GM23338 (cell line): ENCODE results near the gene FLYWCH1. TPM values are rescaled to one million over a fixed set of nuclear protein-coding genes. Genes with fewer than 3 reads are reported as not detected.

Experiments
- ATAC-seq: fragments of 200-7000 bp; cut with Tn5 transposase; 3 replicates; pipeline ENCODE4 v1.9.1; 2020
- DNase-seq: peaks from one replicate; pipeline ENCODE4 v3.0.0-alpha.2; 2015; ENCODE audit warnings: low spot score
- H2AFZ ChIP-seq: fragments of 200-600 bp; sonication (generic); 2 replicates; pipeline ENCODE4 v1.8.0; 2016; ENCODE audit warnings: antibody characterized with exemption, mild to moderate bottlenecking, moderate library complexity
- H3F3A ChIP-seq: fragments of 200-600 bp; sonication (generic); replicated peaks from 2 replicates; pipeline ENCODE4 v1.8.0; 2017; ENCODE audit warnings: antibody characterized with exemption, mixed run types, low read depth
- H3K27ac ChIP-seq: fragments of 200-600 bp; sonication (generic); 2 replicates; pipeline ENCODE4 v1.6.1; 2016; ENCODE audit warnings: low read depth
- H3K27me3 ChIP-seq: fragments of 200-600 bp; sonication (generic); 2 replicates; pipeline ENCODE4 v1.8.0; 2016; ENCODE audit warnings: mild to moderate bottlenecking, mixed run types, moderate library complexity; ENCODE audit not compliant: insufficient read depth
- H3K36me3 ChIP-seq: fragments of 200-600 bp; sonication (generic); 2 replicates; pipeline ENCODE4 v1.8.0; 2016; ENCODE audit warnings: mild to moderate bottlenecking; ENCODE audit not compliant: insufficient read depth
- H3K4me1 ChIP-seq: fragments of 200-600 bp; sonication (generic); 2 replicates; pipeline ENCODE4 v1.8.0; 2016; ENCODE audit warnings: mild to moderate bottlenecking, moderate library complexity; ENCODE audit not compliant: insufficient read depth
- H3K4me2 ChIP-seq: fragments of 200-600 bp; sonication (generic); 2 replicates; pipeline ENCODE4 v1.7.1; 2017; ENCODE audit warnings: mixed run types
- H3K4me3 ChIP-seq: fragments of 200-600 bp; sonication (generic); 2 replicates; pipeline ENCODE4 v1.6.1; 2016; ENCODE audit warnings: mixed run types
- H3K79me2 ChIP-seq: fragments of 200-600 bp; sonication (generic); replicated peaks from 2 replicates; pipeline ENCODE4 v1.8.0; 2017; ENCODE audit warnings: mild to moderate bottlenecking; ENCODE audit not compliant: insufficient read depth
- H3K9me2 ChIP-seq: fragments of 200-600 bp; sonication (generic); 2 replicates; pipeline ENCODE4 v1.8.0; 2017; ENCODE audit not compliant: insufficient read depth
- H4K20me1 ChIP-seq: fragments of 200-600 bp; sonication (generic); replicated peaks from 2 replicates; pipeline ENCODE4 v1.8.0; 2017; ENCODE audit warnings: mild to moderate bottlenecking; ENCODE audit not compliant: insufficient read depth
- H3K27ac Mint-ChIP-seq: 2 replicates; pipeline ENCODE4 v1.8.0; 2020; ENCODE audit warnings: inconsistent platforms, mild to moderate bottlenecking, moderate library complexity, mixed read lengths
- H3K27me3 Mint-ChIP-seq: 3 replicates; pipeline ENCODE4 v1.8.0; 2022; ENCODE audit warnings: low read depth, mild to moderate bottlenecking, moderate library complexity, mixed read lengths, inconsistent platforms; ENCODE audit not compliant: insufficient read depth, poor library complexity
- H3K36me3 Mint-ChIP-seq: 3 replicates; pipeline ENCODE4 v1.8.0; 2021; ENCODE audit warnings: low read depth, mild to moderate bottlenecking, inconsistent platforms, moderate library complexity, mixed read lengths
- H3K4me1 Mint-ChIP-seq: 3 replicates; pipeline ENCODE4 v1.8.0; 2020; ENCODE audit warnings: mild to moderate bottlenecking, inconsistent platforms, mixed read lengths
- H3K4me3 Mint-ChIP-seq: 3 replicates; pipeline ENCODE4 v1.8.0; 2021; ENCODE audit warnings: moderate library complexity, mild to moderate bottlenecking, inconsistent platforms, mixed read lengths
- H3K9me3 Mint-ChIP-seq: 3 replicates; pipeline ENCODE4 v1.8.0; 2020; ENCODE audit warnings: moderate library complexity, mild to moderate bottlenecking, inconsistent platforms, mixed read lengths
- CREB1 ChIP-seq: fragments of 250-450 bp; sonication (Bioruptor Pico); IDR thresholded peaks from 2 replicates; pipeline ENCODE4 v1.5.0; 2020; ENCODE audit warnings: low read depth, mild to moderate bottlenecking, moderate library complexity
- CTCF ChIP-seq, 2 experiments: fragments of 200-600 bp in 1 of 2; sonication (generic) in 1 of 2; conservative IDR thresholded peaks; 2 replicates each; pipeline versions ENCODE4 v1.5.1 to v1.6.1; 2016 to 2017; ENCODE audit warnings: antibody characterized with exemption in 2 of 2, low read depth in 2 of 2, mild to moderate bottlenecking in 2 of 2, moderate library complexity in 1 of 2
- ETS1 ChIP-seq: IDR thresholded peaks from 2 replicates; pipeline ENCODE4 v1.6.1; 2016; ENCODE audit warnings: antibody characterized with exemption
- EZH2 ChIP-seq: fragments of 200-600 bp; sonication (generic); IDR thresholded peaks from one replicate; pipeline ENCODE4 v1.8.0; 2017; ENCODE audit warnings: antibody characterized with exemption, mild to moderate bottlenecking, low read depth; ENCODE audit not compliant: unreplicated experiment
- EZH2phosphoT487 ChIP-seq: fragments of 200-600 bp; sonication (generic); IDR thresholded peaks from one replicate; pipeline ENCODE4 v1.8.1; 2018; ENCODE audit warnings: antibody characterized with exemption; ENCODE audit not compliant: unreplicated experiment
- JUNB ChIP-seq: IDR thresholded peaks from one replicate; pipeline ENCODE4 v1.6.1; 2016; ENCODE audit warnings: antibody characterized with exemption; ENCODE audit not compliant: unreplicated experiment
- NANOG ChIP-seq: IDR thresholded peaks from 2 replicates; pipeline ENCODE4 v1.6.1; 2016; ENCODE audit warnings: antibody characterized with exemption, borderline replicate concordance
- POLR2AphosphoS5 ChIP-seq: IDR thresholded peaks from 2 replicates; pipeline ENCODE4 v1.6.1; 2016; ENCODE audit warnings: antibody characterized with exemption, low read depth
- REST ChIP-seq: IDR thresholded peaks from one replicate; pipeline ENCODE4 v1.6.1; 2018; ENCODE audit warnings: antibody characterized with exemption; ENCODE audit not compliant: unreplicated experiment
- STAT1 ChIP-seq: IDR thresholded peaks from one replicate; pipeline ENCODE4 v1.6.1; 2016; ENCODE audit warnings: antibody characterized with exemption; ENCODE audit not compliant: unreplicated experiment
- ZNF114 ChIP-seq: fragments of 250-450 bp; sonication (Bioruptor Pico); IDR thresholded peaks from 2 replicates; pipeline ENCODE4 v1.5.0; 2020; ENCODE audit warnings: mild to moderate bottlenecking, moderate library complexity
- ZNF331 ChIP-seq: fragments of 250-450 bp; sonication (Bioruptor Pico); IDR thresholded peaks from 2 replicates; pipeline ENCODE4 v1.5.0; 2020; ENCODE audit warnings: low read depth, mild to moderate bottlenecking, moderate library complexity
- ZNF462 ChIP-seq: fragments of 250-450 bp; sonication (Bioruptor Pico); IDR thresholded peaks from 2 replicates; pipeline ENCODE4 v1.5.0; 2020; ENCODE audit warnings: mild to moderate bottlenecking, moderate library complexity
- polyA plus RNA-seq: library from polyadenylated mRNA; unstranded; fragments of >200 nt; fragmentation: Nextera tagmentation; extraction: Ambion mirVana; gene quantifications from 2 replicates; pipeline ENCODE4 v1.2.1, GENCODE V29; 2016
- total RNA-seq: library from RNA; depleted of rRNA; stranded (reverse); fragments of >200 nt; shearing (Covaris generic); gene quantifications from 2 replicates; pipeline ENCODE4 v1.2.3, GENCODE V29; 2014

FLYWCH1 gene
- total and polyA plus RNA-seq, 2 experiments from 2014 or later: 6.0 to 29.3 TPM

GRCh38 chr16:2981899-2982250 lies 70.1 kb downstream of the FLYWCH1 start:
- Histone ChIP-seq H3K4me3 (peak overlapping the region; percentile 86; the same call in 1 of the 2 replicates), H3K79me2 (peaks cover 14% of the 10 kb centered on the region), H3K27me3 (no peaks in the 10 kb centered on the region), H3K4me2 (peak overlapping the region; percentile 92), H3K9me2 (no peaks in the 10 kb centered on the region), H3K36me3 (0 out of 2 replicates have a peak, but pooled peaks cover 3% of the 10 kb centered on the region), H3K4me1 (peaks cover 22% of the 10 kb centered on the region), H2AFZ (no peak overlapping the region), H3K27ac (peak overlapping the region; percentile 96), H3F3A (peaks cover 19% of the 10 kb centered on the region), H4K20me1 (peaks cover 8% of the 10 kb centered on the region; the same call in 1 of the 2 replicates)
- Mint-ChIP-seq H3K27me3 (peaks cover 17% of the 10 kb centered on the region), H3K36me3 (peaks cover 14% of the 10 kb centered on the region), H3K27ac (peak overlapping the region; percentile 84), H3K9me3 (peaks cover 2% of the 10 kb centered on the region; the same call in 2 of the 3 replicates), H3K4me3 (peak overlapping the region; percentile 85), H3K4me1 (peaks cover 22% of the 10 kb centered on the region)
- TF ChIP-seq ZNF331 (CRISPR knock-in tag) (no peak), EZH2 (no peak), POLR2AphosphoS5 (no peak), ETS1 (no peak), JUNB (no peak), CREB1 (CRISPR knock-in tag) (no peak), CTCF (conservative IDR thresholded peaks at IDR 0.05; ENCODE audit: low read depth in 2 of 2) (no peak), EZH2phosphoT487 (no peak), STAT1 (no peak), ZNF462 (CRISPR knock-in tag) (no peak), NANOG (no peak), REST (no peak), ZNF114 (CRISPR knock-in tag) (no peak)
- DNase-seq (no peak), ATAC-seq (peak; percentile 9)
